Measurements from ENCODE around the gene RASL10B.

The RASL10B gene

GRCh38 chr17:35717475-35717874, 14.0 kb upstream of the RASL10B start:
- DNase-seq (ENCODE audit: low read depth, low spot score), result no peak

DNA sequence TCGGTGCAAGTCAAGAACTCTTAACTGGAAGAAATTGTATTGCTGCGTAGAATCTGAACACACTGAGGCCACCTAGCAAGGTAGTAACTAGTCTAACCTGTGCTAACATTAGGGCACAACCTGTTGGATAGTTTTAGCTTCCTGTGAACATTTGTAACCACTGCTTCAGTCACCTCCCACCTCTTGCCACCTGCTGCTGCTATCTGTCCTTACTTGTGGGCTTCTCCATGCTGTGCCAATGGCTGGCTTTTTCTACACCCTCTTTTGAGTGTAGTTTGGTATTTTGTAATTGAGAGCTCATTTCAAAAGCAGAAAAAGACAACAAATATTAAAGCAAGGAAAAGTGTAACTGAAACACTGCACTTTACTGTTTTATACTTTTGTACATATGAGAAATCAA, 7.7 kb upstream of the RASL10B start:
- no peak for DNase-seq (ENCODE audit: low read depth, low spot score)

- DNase-seq (ENCODE audit: low read depth, low spot score), result no peak
Measured at GRCh38 chr17:35725058-35725457, 6.4 kb upstream of the RASL10B start.

GRCh38 chr17:35725802-35726126, 5.7 kb upstream of the RASL10B start:
- no peak for DNase-seq (ENCODE audit: low read depth, low spot score)

GRCh38 chr17:35726127-35726952, 5.1 kb upstream of the RASL10B start:
- DNase-seq (ENCODE audit: low read depth, low spot score), result peak; percentile 86

- DNase-seq (ENCODE audit: low read depth, low spot score), result no peak
Measured at GRCh38 chr17:35726953-35727460, 4.4 kb upstream of the RASL10B start.

DNA sequence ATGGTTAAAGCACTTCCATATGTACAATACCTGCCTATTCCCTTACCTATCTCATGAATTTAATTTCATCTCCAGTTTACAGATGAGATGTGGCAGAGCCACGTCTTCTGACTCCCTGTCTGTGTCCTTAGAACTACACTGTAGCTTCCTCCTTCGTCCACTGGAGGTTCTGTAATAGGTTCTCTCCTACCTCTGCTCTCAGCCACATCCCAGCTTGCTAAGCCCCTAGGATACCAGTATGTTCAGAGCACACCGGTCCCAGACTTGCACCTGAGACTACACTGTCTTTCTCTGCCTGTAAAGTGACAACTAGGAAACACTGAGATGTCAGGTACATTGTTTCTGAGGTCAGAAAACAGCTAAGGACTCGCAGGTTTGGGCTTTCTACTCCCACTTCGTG, 3.8 kb upstream of the RASL10B start:
- no peak for DNase-seq (ENCODE audit: low read depth, low spot score)

DNA sequence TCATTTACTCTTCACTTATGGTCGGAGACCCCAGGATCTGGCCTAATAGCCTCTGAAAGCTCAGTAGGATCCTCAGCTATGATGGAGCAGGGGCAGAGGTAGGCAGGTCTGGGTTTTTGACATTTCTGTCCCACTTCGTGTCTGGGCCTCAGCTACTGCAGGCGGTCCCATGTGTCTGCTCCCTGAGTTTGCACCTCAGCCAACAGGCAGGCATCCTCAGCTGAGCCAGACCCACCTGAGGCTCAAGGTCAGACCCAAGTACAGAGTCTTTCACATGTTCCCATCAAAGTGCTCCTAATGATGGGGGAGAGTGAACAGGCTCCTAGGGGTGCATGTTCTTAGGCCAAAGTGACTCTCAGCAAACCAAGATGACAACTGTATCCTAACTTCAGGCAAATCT, 2.9 kb upstream of the RASL10B start:
- no peak for DNase-seq (ENCODE audit: low read depth, low spot score)

DNA sequence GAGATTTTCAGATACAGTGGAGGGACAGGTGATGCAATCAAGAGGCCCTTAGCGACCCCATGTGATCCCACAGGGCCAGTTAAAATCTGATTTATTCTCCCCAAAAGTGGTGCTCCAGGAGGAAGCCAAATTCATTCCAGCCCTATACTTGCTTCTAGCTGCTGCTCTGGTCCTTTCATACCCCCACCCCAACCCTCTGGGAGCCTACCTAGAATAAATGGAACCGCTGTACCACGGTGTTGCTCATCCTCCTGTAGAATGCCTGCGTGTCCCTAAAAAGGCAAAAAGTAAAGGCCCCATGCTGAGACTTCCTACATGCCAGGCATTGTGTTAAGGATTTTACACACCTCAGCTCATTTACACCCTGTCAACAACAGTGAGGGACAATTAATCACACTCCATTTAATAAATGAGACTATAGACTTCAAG, 2.0 kb upstream of the RASL10B start:
- DNase-seq (ENCODE audit: low read depth, low spot score), result peak; percentile 43

GRCh38 chr17:35730400-35731005, 936 bp upstream of the RASL10B start:
- DNase-seq (ENCODE audit: low read depth, low spot score), result no peak

DNA sequence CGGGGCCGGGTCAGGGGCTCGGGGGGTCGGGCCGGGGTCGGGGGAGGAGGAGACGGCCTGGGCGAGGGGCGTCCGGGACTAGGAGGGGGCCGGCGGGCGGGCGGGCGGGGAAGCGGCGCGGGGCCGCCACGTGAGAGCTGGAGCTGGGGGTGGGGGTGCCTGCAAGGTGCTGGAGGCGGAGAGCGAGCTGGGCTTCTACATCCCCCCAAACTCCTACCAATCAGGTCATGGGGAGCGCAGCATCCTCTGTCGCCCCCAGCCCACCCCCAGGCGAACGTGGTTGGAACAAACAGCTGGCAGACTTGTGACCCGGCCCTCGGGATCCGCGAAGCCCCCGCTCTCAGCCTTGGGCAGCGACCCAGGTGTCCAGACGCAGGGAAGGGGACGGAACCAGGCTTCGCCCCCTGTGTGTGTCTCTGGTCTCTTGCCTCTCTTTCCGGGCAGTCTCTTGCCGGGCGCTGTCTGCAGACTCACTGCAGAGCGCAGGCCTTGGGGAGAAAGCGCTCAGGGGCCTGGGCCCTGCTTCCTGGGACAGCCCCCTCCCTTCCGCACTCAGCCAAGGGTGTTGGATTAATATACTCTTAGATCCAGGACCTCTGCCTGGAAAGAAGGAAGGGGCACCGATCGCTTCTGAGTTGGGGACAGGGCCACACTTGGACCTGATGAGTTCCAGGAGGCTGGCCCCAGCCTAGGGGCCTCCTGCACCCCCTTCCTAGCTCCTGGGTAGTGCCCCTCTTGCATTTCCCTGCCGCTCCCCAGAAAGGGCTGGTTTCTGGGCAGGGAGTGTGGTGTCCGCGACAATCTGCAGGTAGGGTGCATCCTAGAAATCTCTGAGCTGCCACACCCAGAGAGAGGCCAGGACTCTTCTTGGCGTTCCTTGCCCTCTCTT, 722 bp downstream of the RASL10B start:
- peak; percentile 45 for DNase-seq (ENCODE audit: low read depth, low spot score)

GRCh38 chr17:35732806-35733136, 1.3 kb downstream of the RASL10B start:
- no peak for DNase-seq (ENCODE audit: low read depth, low spot score)

- DNase-seq (ENCODE audit: low read depth, low spot score), result no peak
Measured at GRCh38 chr17:35733366-35733765, 1.9 kb downstream of the RASL10B start.

GRCh38 chr17:35734396-35734795, 3.0 kb downstream of the RASL10B start:
- no peak for DNase-seq (ENCODE audit: low read depth, low spot score)

GRCh38 chr17:35735036-35735805, 3.8 kb downstream of the RASL10B start:
- DNase-seq (ENCODE audit: low read depth, low spot score), result no peak

DNA sequence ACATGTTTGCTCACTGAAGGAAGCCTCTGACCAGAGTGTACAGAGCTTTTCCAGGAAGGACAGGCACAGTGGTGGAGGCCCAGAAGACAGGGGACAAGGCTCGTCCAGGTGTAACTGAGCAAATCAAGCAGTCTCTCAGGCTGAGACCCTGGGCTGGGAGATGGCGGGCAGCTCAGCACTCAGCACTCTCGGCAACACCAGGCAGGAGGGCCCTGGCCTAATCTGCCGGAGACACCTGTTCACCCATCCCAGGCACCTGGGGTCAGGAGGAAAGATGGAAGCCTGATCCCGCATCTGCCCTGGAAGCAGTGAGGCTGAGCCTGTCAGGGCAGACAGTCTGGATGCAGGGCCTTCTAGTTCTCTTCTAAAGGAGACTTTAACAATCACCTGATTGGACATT, 4.8 kb downstream of the RASL10B start:
- DNase-seq (ENCODE audit: low read depth, low spot score), result no peak

GRCh38 chr17:35738519-35739133, 7.2 kb downstream of the RASL10B start:
- no peak for DNase-seq (ENCODE audit: low read depth, low spot score)

DNA sequence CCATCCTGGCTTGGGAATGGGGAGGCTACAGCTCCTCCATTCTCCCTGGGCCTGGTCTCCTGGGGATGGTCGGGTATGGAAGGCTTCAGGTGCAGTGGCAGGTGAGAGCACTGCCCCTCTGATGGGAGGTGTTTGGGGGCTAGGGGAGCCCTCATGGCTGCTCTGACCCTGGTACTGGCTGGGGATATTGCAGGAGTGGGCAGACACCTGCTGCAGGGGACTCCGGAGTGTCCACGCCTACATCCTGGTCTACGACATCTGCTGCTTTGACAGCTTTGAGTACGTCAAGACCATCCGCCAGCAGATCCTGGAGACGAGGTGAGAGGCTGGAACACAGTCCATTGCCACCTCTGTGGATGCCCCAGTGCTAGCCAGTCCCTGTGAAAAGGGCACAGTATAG, 8.8 kb downstream of the RASL10B start:
- no peak for DNase-seq (ENCODE audit: low read depth, low spot score)

DNA sequence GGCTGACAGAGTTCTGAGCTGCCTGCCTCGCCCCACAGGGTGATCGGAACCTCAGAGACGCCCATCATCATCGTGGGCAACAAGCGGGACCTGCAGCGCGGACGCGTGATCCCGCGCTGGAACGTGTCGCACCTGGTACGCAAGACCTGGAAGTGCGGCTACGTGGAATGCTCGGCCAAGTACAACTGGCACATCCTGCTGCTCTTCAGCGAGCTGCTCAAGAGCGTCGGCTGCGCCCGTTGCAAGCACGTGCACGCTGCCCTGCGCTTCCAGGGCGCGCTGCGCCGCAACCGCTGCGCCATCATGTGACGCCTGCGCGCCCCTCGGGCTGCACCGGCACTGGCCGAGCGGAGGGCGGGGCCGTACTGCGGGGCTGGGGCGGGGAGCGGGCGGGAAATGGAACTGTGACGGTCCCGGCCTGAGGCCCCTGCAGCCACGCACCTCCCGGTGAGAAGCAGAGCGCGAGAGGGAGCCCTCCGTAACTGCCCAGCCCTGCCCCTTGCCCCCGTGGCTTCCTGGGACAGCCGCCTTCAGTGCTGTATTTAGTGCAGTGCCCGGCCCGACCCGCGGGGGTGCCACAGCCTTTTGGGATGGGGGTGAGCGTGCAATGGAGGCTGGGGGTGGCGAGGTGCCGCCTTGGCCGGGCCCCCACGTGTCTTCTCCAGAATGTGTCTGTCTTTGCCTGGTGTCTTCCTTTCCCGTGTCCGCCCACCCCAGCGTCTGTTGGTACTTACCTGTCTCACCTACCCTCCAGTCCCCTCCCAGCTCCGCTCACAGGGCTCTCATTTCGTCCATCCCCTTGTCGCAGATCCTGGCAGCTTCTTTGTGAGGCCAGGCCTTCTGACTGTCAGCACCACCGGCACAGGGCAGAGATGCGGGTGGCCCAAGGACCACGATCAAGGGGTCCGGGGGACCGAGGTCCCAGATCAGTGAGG, 9.8 kb downstream of the RASL10B start:
- no peak for DNase-seq (ENCODE audit: low read depth, low spot score)

- DNase-seq (ENCODE audit: low read depth, low spot score), result no peak
Measured at GRCh38 chr17:35742496-35742895, 11.1 kb downstream of the RASL10B start.
